HepG2 (cell line): Measurements from ENCODE around the gene PBX4.

Experiments used
- CTCF ChIP-seq: sonication (generic); formaldehyde crosslinking; IDR thresholded peaks from 2 replicates; pipeline ENCODE4 v1.5.0; 2020; ENCODE audit warnings: mild to moderate bottlenecking, missing genetic modification reagents, moderate library complexity
- EP300 ChIP-seq, 3 experiments: sonication (generic) in 1 of 3; formaldehyde crosslinking in 1 of 3; IDR thresholded peaks; 2 replicates each; pipeline versions ENCODE4 v1.5.1 to v1.6.1; 2011 to 2020; ENCODE audit warnings: low read depth in 2 of 3, low read length in 2 of 3, borderline replicate concordance in 1 of 3, improper control_type of control experiment in 1 of 3, mild to moderate bottlenecking in 1 of 3, missing genetic modification reagents in 1 of 3, moderate library complexity in 1 of 3
- JUNB ChIP-seq: sonication (generic); formaldehyde crosslinking; IDR thresholded peaks from 2 replicates; pipeline ENCODE4 v1.8.0; 2022; ENCODE audit warnings: missing genetic modification reagents, mild to moderate bottlenecking, borderline replicate concordance
- JUND ChIP-seq: sonication (generic); formaldehyde crosslinking; IDR thresholded peaks from 2 replicates; pipeline ENCODE4 v1.8.0; 2022; ENCODE audit warnings: mild to moderate bottlenecking, missing genetic modification reagents
- MYC ChIP-seq: sonication (generic); formaldehyde crosslinking; IDR thresholded peaks from 2 replicates; pipeline ENCODE4 v1.9.0; 2021; ENCODE audit warnings: missing genetic modification reagents, borderline replicate concordance
- SMAD9 ChIP-seq: sonication (generic); formaldehyde crosslinking; IDR thresholded peaks from 2 replicates; pipeline ENCODE4 v1.5.1; 2020; ENCODE audit warnings: mild to moderate bottlenecking, missing genetic modification reagents
- YY1 ChIP-seq: IDR thresholded peaks from 2 replicates; pipeline ENCODE4 v1.6.1; 2011; ENCODE audit warnings: low read length, low read depth, moderate library complexity, mild to moderate bottlenecking; ENCODE audit not compliant: insufficient read depth, insufficient replicate concordance
- ZNF24 ChIP-seq: fragments of 450-650 bp; IDR thresholded peaks from 2 replicates; pipeline ENCODE4 v1.6.1; 2017; ENCODE audit warnings: antibody characterized with exemption, mild to moderate bottlenecking
- ZNF841 ChIP-seq: sonication (generic); formaldehyde crosslinking; IDR thresholded peaks from 2 replicates; pipeline ENCODE4 v1.8.1; 2023; ENCODE audit warnings: missing genetic modification reagents, borderline replicate concordance

GRCh38 chr19:19513682-19514081 is 104.8 kb downstream of the PBX4 start:
- TF ChIP-seq CTCF (CRISPR knock-in tag): no peak
- TF ChIP-seq ZNF24: no peak
- TF ChIP-seq JUNB (CRISPR knock-in tag): no peak
- no peak for TF ChIP-seq ZNF841 (CRISPR knock-in tag)
- TF ChIP-seq YY1: no peak
- no peak for TF ChIP-seq SMAD9 (CRISPR knock-in tag)
- TF ChIP-seq EP300 (IDR thresholded peaks at IDR 0.05; ENCODE audit: low read depth in 2 of 2, low read length in 2 of 2): no peak
- no peak for TF ChIP-seq EP300 (CRISPR knock-in tag; IDR thresholded peaks at IDR 0.05; ENCODE audit: borderline replicate concordance)
- TF ChIP-seq JUND (CRISPR knock-in tag): no peak
- no peak for TF ChIP-seq MYC
